H1 (cell line): ENCODE results near the gene SPARC. TPM values are rescaled to one million over a fixed set of nuclear protein-coding genes. Genes with fewer than 3 reads are reported as not detected.

Experiments
- CTCF ChIP-seq, 3 experiments: IDR thresholded peaks; 1 replicate in 2 of 3; 2 replicates in 1 of 3; pipeline versions ENCODE4 v1.5.1 to v1.6.1; 2011; ENCODE audit warnings: low read length in 3 of 3, mild to moderate bottlenecking in 3 of 3, inconsistent platforms in 2 of 3, low read depth in 1 of 3, moderate library complexity in 1 of 3; ENCODE audit not compliant: insufficient read depth in 1 of 3; ENCODE audit errors: control extremely low read depth in 1 of 3
- NANOG ChIP-seq: IDR thresholded peaks from 2 replicates; pipeline ENCODE4 v1.6.1; 2011; ENCODE audit warnings: low read length, low read depth, mild to moderate bottlenecking, inconsistent platforms; ENCODE audit not compliant: insufficient read depth, poor library complexity, severe bottlenecking
- PHF8 ChIP-seq: fragments of 200-600 bp; sonication (generic); conservative IDR thresholded peaks from 2 replicates; pipeline ENCODE4 v1.7.1; 2012; ENCODE audit warnings: low read depth, mild to moderate bottlenecking, inconsistent platforms, low read length, moderate library complexity
- SIN3A ChIP-seq, 2 experiments: IDR thresholded peaks in 1 of 2; conservative IDR thresholded peaks in 1 of 2; 2 replicates each; pipeline ENCODE4 v1.6.1; 2011 to 2012; ENCODE audit warnings: low read length in 2 of 2, improper control_type of control experiment in 1 of 2, low read depth in 1 of 2, mild to moderate bottlenecking in 1 of 2
- TEAD4 ChIP-seq: IDR thresholded peaks from 2 replicates; pipeline ENCODE4 v1.6.1; 2012; ENCODE audit warnings: low read depth, low read length, inconsistent platforms, mixed read lengths
- polyA plus RNA-seq, 7 experiments: library from polyadenylated mRNA; depleted of rRNA in 3 of 7; stranded (reverse) in 5 of 7; unstranded in 2 of 7; fragments of >200 nt in 5 of 7; fragments of 200-250 nt in 2 of 7; gene quantifications; 1 replicate in 5 of 7; 2 replicates in 1 of 7; 4 replicates in 1 of 7; pipeline versions ENCODE4 v1.2.1 to v1.2.3, GENCODE V29; 2011 to 2013; ENCODE audit warnings: missing spikeins in 2 of 7, mixed read lengths in 2 of 7
- total RNA-seq: library from RNA; stranded (reverse); fragmentation: NEBNext Ultra II Directional; extraction: Animal tissue kit (Norgen Biotek cat#: 25700); gene quantifications from 2 replicates; pipeline ENCODE4 v1.2.1, GENCODE V29; 2021
- TF ChIP-seq, protein P1 (sequence below): fragments of 300-600 bp; sonication (generic); IDR thresholded peaks from 2 replicates; pipeline ENCODE4 v1.7.1; 2012; ENCODE audit warnings: low read length, moderate library complexity, mild to moderate bottlenecking, inconsistent platforms; ENCODE audit not compliant: insufficient replicate concordance

The SPARC gene
- total and polyA plus RNA-seq, 2 of the 8 experiments (the other 6 are each of a cell fraction or from before 2014, with no cell fraction given): 375 to 438 TPM

DNA sequence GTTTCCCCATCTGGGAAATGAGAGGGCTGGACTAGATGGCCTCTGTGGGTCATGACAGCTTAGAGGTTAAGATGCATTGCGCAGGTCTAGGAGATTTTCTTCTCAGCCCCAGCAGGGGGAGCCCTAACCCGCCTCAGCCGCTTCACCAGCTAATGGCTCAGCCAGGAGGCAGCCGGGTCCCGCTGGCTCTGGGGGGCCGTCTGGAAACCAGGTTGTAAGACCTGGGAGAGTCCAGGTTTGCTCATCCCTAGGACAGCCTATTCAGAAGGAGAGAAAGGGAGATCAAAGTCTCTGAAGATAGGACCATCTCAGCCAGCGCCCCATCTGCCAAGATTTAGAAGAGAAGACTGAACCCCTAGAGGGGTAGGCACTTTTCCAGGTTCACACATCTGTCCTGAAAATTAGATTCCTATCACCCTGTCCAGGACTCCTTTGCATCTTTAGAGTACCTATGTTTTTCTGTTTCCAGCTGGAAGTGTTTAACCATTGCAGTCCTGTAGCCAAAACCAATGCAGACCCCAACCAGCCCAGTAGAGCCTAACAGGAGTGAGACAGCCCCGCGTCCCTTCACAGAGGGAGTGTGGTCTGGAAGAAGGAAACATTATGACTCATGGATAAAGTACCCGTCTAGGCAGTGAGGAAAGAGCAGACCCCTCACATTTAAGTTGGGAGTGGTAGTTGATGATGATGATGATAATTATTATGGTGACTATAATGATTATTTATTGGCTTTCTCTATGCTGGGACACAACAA lies 27.5 kb downstream of the SPARC start (continued):
- TF ChIP-seq, protein P1, sequence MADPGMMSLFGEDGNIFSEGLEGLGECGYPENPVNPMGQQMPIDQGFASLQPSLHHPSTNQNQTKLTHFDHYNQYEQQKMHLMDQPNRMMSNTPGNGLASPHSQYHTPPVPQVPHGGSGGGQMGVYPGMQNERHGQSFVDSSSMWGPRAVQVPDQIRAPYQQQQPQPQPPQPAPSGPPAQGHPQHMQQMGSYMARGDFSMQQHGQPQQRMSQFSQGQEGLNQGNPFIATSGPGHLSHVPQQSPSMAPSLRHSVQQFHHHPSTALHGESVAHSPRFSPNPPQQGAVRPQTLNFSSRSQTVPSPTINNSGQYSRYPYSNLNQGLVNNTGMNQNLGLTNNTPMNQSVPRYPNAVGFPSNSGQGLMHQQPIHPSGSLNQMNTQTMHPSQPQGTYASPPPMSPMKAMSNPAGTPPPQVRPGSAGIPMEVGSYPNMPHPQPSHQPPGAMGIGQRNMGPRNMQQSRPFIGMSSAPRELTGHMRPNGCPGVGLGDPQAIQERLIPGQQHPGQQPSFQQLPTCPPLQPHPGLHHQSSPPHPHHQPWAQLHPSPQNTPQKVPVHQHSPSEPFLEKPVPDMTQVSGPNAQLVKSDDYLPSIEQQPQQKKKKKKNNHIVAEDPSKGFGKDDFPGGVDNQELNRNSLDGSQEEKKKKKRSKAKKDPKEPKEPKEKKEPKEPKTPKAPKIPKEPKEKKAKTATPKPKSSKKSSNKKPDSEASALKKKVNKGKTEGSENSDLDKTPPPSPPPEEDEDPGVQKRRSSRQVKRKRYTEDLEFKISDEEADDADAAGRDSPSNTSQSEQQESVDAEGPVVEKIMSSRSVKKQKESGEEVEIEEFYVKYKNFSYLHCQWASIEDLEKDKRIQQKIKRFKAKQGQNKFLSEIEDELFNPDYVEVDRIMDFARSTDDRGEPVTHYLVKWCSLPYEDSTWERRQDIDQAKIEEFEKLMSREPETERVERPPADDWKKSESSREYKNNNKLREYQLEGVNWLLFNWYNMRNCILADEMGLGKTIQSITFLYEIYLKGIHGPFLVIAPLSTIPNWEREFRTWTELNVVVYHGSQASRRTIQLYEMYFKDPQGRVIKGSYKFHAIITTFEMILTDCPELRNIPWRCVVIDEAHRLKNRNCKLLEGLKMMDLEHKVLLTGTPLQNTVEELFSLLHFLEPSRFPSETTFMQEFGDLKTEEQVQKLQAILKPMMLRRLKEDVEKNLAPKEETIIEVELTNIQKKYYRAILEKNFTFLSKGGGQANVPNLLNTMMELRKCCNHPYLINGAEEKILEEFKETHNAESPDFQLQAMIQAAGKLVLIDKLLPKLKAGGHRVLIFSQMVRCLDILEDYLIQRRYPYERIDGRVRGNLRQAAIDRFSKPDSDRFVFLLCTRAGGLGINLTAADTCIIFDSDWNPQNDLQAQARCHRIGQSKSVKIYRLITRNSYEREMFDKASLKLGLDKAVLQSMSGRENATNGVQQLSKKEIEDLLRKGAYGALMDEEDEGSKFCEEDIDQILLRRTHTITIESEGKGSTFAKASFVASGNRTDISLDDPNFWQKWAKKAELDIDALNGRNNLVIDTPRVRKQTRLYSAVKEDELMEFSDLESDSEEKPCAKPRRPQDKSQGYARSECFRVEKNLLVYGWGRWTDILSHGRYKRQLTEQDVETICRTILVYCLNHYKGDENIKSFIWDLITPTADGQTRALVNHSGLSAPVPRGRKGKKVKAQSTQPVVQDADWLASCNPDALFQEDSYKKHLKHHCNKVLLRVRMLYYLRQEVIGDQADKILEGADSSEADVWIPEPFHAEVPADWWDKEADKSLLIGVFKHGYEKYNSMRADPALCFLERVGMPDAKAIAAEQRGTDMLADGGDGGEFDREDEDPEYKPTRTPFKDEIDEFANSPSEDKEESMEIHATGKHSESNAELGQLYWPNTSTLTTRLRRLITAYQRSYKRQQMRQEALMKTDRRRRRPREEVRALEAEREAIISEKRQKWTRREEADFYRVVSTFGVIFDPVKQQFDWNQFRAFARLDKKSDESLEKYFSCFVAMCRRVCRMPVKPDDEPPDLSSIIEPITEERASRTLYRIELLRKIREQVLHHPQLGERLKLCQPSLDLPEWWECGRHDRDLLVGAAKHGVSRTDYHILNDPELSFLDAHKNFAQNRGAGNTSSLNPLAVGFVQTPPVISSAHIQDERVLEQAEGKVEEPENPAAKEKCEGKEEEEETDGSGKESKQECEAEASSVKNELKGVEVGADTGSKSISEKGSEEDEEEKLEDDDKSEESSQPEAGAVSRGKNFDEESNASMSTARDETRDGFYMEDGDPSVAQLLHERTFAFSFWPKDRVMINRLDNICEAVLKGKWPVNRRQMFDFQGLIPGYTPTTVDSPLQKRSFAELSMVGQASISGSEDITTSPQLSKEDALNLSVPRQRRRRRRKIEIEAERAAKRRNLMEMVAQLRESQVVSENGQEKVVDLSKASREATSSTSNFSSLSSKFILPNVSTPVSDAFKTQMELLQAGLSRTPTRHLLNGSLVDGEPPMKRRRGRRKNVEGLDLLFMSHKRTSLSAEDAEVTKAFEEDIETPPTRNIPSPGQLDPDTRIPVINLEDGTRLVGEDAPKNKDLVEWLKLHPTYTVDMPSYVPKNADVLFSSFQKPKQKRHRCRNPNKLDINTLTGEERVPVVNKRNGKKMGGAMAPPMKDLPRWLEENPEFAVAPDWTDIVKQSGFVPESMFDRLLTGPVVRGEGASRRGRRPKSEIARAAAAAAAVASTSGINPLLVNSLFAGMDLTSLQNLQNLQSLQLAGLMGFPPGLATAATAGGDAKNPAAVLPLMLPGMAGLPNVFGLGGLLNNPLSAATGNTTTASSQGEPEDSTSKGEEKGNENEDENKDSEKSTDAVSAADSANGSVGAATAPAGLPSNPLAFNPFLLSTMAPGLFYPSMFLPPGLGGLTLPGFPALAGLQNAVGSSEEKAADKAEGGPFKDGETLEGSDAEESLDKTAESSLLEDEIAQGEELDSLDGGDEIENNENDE: no peak
- TF ChIP-seq NANOG (peak; percentile 34), SIN3A (conservative IDR thresholded peaks at IDR 0.05 in 1 of 2, IDR thresholded peaks at IDR 0.05 in 1 of 2; ENCODE audit: low read depth in 1 of 2, low read length in 2 of 2) (no peak), PHF8 (no peak), CTCF (IDR thresholded peaks at IDR 0.05; ENCODE audit: control extremely low read depth in 1 of 3, insufficient read depth in 1 of 3, low read depth in 1 of 3, low read length in 3 of 3) (peak; percentile 76 to 98 (median 87)), TEAD4 (no peak)
